Omental fat pad (tissue), 4 donors: ENCODE data around the gene CBLC. TPM values are rescaled to one million over a fixed set of nuclear protein-coding genes. Genes with fewer than 3 reads are reported as not detected.

Source experiments
- ATAC-seq: fragments of 150-250 bp; one replicate; pipeline ENCODE4 v1.9.1; 2016; ENCODE audit warnings: mild to moderate bottlenecking, moderate library complexity; ENCODE audit not compliant: low FRiP score
- DNase-seq: peaks from one replicate; pipeline ENCODE4 v3.0.0-alpha.2; 2019; ENCODE audit warnings: low spot score
- total RNA-seq, 4 donors: library from RNA; depleted of rRNA; stranded (reverse); fragments of >200 nt; gene quantifications; one replicate each; pipeline ENCODE4 v1.1.0, GENCODE V29; 2016
- TF ChIP-seq, protein P1 (sequence below), 3 donors: fragments of 450-650 bp; IDR thresholded peaks; one replicate each; pipeline ENCODE4 v1.5.1; 2016 to 2017; ENCODE audit warnings: antibody characterized with exemption in 3 of 3, mild to moderate bottlenecking in 3 of 3, moderate library complexity in 2 of 3

The CBLC gene
- total RNA-seq, 4 donors from 2014 or later: 0.46 TPM; not detected in 3

DNA sequence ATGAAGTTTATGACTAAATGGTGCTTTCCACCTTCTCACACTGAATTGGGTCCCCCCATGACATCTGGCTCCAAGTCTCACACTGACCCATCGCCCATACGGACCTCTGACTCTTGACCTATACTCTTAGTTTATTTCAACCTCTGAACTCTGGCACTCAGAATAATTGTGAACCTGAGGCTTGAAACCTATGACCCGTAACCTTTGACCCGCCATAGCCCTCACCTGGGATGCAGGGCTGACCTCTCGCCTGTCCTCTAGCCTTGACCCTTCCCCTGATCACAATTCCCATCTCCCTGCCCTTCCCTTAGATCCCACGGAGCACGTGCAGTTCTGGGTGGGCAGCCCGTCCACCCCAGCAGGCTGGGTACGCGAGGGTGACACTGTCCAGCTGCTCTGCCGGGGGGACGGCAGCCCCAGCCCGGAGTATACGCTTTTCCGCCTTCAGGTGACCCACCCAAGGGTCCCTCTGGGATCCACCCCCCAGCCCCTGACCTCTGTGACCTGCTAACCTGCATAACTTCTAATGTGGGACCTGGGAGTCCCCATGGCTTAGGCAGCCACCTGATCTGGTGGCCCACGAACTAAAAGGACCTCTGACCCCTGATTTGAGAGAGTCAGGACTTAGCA is 36.3 kb downstream of the CBLC start:
- ATAC-seq (no peak), DNase-seq (no peak)
- TF ChIP-seq, protein P1, sequence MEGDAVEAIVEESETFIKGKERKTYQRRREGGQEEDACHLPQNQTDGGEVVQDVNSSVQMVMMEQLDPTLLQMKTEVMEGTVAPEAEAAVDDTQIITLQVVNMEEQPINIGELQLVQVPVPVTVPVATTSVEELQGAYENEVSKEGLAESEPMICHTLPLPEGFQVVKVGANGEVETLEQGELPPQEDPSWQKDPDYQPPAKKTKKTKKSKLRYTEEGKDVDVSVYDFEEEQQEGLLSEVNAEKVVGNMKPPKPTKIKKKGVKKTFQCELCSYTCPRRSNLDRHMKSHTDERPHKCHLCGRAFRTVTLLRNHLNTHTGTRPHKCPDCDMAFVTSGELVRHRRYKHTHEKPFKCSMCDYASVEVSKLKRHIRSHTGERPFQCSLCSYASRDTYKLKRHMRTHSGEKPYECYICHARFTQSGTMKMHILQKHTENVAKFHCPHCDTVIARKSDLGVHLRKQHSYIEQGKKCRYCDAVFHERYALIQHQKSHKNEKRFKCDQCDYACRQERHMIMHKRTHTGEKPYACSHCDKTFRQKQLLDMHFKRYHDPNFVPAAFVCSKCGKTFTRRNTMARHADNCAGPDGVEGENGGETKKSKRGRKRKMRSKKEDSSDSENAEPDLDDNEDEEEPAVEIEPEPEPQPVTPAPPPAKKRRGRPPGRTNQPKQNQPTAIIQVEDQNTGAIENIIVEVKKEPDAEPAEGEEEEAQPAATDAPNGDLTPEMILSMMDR (IDR thresholded peaks at IDR 0.05): no peak

DNA sequence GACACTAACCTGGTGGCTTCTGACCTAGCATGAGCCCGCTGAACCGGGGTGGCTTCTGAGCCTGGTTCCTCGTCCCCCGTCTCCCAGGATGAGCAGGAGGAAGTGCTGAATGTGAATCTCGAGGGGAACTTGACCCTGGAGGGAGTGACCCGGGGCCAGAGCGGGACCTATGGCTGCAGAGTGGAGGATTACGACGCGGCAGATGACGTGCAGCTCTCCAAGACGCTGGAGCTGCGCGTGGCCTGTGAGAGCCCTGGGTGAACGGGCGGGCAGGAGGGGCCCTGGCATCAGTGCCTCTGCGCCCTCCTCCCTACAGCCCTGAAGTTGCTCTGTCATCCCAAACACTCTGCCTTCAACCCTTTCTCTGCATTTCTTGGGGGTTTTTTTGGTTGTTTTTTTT is 36.8 kb downstream of the CBLC start:
- TF ChIP-seq, protein P1 (IDR thresholded peaks at IDR 0.05): no peak
- no peak for ATAC-seq
- no peak for DNase-seq

DNA sequence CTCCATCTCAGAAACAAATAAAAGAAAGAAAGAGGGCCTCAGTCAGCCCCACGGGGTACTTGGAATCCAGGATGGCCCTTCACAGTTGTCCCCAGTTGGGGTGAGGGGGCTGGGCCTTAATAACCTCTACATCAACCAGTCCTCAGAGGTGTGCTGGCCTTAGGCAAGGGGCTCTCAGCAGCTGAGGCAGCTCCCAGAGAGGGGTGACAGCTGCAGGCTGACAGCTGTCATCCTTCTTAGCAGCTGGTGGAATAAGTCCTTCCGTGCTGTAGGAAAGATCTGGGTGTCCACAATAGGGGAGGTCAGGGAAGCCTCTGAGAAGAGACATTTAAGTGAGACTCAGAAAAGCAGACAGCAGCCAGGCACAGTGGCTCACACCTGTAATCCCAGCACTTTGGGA is 38.6 kb downstream of the CBLC start:
- TF ChIP-seq, protein P1 (IDR thresholded peaks at IDR 0.05): no peak
- DNase-seq (no peak), ATAC-seq (no peak)

DNA sequence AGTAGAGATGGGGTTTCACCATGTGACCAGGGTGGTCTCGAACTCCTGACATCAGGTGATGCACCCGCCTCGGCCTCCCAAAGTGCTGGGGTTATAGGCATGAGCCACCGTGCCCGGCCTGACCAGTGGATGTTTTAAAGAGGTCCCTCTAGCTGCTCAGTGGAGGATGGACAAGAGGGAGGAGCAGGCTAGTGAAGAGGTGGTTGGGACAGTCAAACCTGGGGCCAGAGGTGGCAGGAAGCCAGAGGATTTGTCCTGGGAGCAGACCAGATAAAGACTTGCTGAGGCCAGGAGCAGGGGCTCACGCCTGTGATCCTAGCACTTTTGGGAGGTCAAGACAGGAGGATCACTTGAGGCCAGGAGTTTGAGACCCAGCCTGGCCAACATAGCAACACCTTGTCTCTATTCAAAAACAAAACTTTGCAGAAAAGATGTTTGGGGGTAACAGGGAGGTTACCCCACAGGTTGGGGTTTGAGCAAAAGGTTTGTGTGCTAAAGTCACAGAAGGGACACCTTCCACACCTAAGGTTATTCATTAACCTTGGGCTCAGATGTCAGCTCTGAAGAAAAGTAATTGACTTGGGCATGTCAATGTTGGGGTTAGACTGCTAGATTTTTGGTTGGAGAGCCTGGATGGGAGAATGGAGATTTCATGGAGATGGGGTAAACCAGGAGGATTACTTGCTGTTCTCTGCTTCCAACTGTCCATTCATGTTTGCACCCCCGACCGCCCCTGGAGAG is 40.2 kb downstream of the CBLC start:
- DNase-seq (no peak), ATAC-seq (no peak)
- TF ChIP-seq, protein P1 (IDR thresholded peaks at IDR 0.05): no peak

DNA sequence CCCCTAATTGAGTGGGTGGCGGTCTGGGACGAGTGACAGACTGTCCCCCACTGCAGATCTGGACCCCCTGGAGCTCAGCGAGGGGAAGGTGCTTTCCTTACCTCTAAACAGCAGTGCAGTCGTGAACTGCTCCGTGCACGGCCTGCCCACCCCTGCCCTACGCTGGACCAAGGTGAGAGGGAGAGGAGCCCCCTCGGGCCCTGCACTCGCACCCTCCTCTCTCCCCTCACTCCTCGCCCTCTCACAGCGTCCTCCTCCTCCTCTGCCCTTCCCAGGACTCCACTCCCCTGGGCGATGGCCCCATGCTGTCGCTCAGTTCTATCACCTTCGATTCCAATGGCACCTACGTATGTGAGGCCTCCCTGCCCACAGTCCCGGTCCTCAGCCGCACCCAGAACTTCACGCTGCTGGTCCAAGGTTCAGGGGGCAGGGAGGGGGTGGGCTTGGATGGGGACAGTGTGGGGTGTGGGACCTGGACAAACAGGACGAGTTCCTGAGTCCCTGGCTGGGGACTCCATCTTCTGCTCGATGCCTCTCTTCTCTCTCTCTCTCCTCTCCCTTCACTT is 40.9 kb downstream of the CBLC start:
- TF ChIP-seq, protein P1 (IDR thresholded peaks at IDR 0.05): no peak
- ATAC-seq (no peak), DNase-seq (no peak)

DNA sequence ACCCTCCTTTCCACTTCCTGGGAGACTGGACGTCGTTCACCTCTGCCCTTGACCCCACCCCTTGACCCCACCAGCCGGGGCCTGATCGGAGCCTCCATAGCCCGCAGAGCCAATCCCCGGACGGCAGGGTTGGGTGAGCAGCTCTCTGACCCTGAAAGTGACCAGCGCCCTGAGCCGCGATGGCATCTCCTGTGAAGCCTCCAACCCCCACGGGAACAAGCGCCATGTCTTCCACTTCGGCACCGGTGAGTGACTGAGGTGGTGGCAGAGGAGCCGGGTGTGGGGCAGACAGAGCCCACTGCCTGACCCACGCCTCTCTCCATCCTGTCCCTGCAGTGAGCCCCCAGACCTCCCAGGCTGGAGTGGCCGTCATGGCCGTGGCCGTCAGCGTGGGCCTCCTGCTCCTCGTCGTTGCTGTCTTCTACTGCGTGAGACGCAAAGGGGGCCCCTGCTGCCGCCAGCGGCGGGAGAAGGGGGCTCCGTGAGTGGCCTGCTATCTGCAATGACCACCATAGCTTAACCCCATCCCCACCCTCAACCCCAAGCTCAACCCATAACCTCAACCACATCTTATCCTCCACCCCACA is 41.6 kb downstream of the CBLC start:
- no peak for DNase-seq
- no peak for ATAC-seq

More for the DNA sequence above, 41.6 kb downstream of the CBLC start:
- TF ChIP-seq, protein P1 (IDR thresholded peaks at IDR 0.05): no peak
